GM23338 (cell line): ENCODE data around the gene NUTF2. TPM values are rescaled to one million over a fixed set of nuclear protein-coding genes. Genes with fewer than 3 reads are reported as not detected.

Source experiments
- ATAC-seq: fragments of 200-7000 bp; cut with Tn5 transposase; 3 replicates; pipeline ENCODE4 v1.9.1; 2020
- DNase-seq: peaks from one replicate; pipeline ENCODE4 v3.0.0-alpha.2; 2015; ENCODE audit warnings: low spot score
- H2AFZ ChIP-seq: fragments of 200-600 bp; sonication (generic); 2 replicates; pipeline ENCODE4 v1.8.0; 2016; ENCODE audit warnings: antibody characterized with exemption, mild to moderate bottlenecking, moderate library complexity
- H3F3A ChIP-seq: fragments of 200-600 bp; sonication (generic); replicated peaks from 2 replicates; pipeline ENCODE4 v1.8.0; 2017; ENCODE audit warnings: antibody characterized with exemption, mixed run types, low read depth
- H3K27ac ChIP-seq: fragments of 200-600 bp; sonication (generic); 2 replicates; pipeline ENCODE4 v1.6.1; 2016; ENCODE audit warnings: low read depth
- H3K27me3 ChIP-seq: fragments of 200-600 bp; sonication (generic); 2 replicates; pipeline ENCODE4 v1.8.0; 2016; ENCODE audit warnings: mild to moderate bottlenecking, mixed run types, moderate library complexity; ENCODE audit not compliant: insufficient read depth
- H3K36me3 ChIP-seq: fragments of 200-600 bp; sonication (generic); 2 replicates; pipeline ENCODE4 v1.8.0; 2016; ENCODE audit warnings: mild to moderate bottlenecking; ENCODE audit not compliant: insufficient read depth
- H3K4me1 ChIP-seq: fragments of 200-600 bp; sonication (generic); 2 replicates; pipeline ENCODE4 v1.8.0; 2016; ENCODE audit warnings: mild to moderate bottlenecking, moderate library complexity; ENCODE audit not compliant: insufficient read depth
- H3K4me2 ChIP-seq: fragments of 200-600 bp; sonication (generic); 2 replicates; pipeline ENCODE4 v1.7.1; 2017; ENCODE audit warnings: mixed run types
- H3K4me3 ChIP-seq: fragments of 200-600 bp; sonication (generic); 2 replicates; pipeline ENCODE4 v1.6.1; 2016; ENCODE audit warnings: mixed run types
- H3K79me2 ChIP-seq: fragments of 200-600 bp; sonication (generic); replicated peaks from 2 replicates; pipeline ENCODE4 v1.8.0; 2017; ENCODE audit warnings: mild to moderate bottlenecking; ENCODE audit not compliant: insufficient read depth
- H3K9me2 ChIP-seq: fragments of 200-600 bp; sonication (generic); 2 replicates; pipeline ENCODE4 v1.8.0; 2017; ENCODE audit not compliant: insufficient read depth
- H4K20me1 ChIP-seq: fragments of 200-600 bp; sonication (generic); replicated peaks from 2 replicates; pipeline ENCODE4 v1.8.0; 2017; ENCODE audit warnings: mild to moderate bottlenecking; ENCODE audit not compliant: insufficient read depth
- H3K27ac Mint-ChIP-seq: 2 replicates; pipeline ENCODE4 v1.8.0; 2020; ENCODE audit warnings: inconsistent platforms, mild to moderate bottlenecking, moderate library complexity, mixed read lengths
- H3K27me3 Mint-ChIP-seq: 3 replicates; pipeline ENCODE4 v1.8.0; 2022; ENCODE audit warnings: low read depth, mild to moderate bottlenecking, moderate library complexity, mixed read lengths, inconsistent platforms; ENCODE audit not compliant: insufficient read depth, poor library complexity
- H3K36me3 Mint-ChIP-seq: 3 replicates; pipeline ENCODE4 v1.8.0; 2021; ENCODE audit warnings: low read depth, mild to moderate bottlenecking, inconsistent platforms, moderate library complexity, mixed read lengths
- H3K4me1 Mint-ChIP-seq: 3 replicates; pipeline ENCODE4 v1.8.0; 2020; ENCODE audit warnings: mild to moderate bottlenecking, inconsistent platforms, mixed read lengths
- H3K4me3 Mint-ChIP-seq: 3 replicates; pipeline ENCODE4 v1.8.0; 2021; ENCODE audit warnings: moderate library complexity, mild to moderate bottlenecking, inconsistent platforms, mixed read lengths
- H3K9me3 Mint-ChIP-seq: 3 replicates; pipeline ENCODE4 v1.8.0; 2020; ENCODE audit warnings: moderate library complexity, mild to moderate bottlenecking, inconsistent platforms, mixed read lengths
- EZH2 ChIP-seq: fragments of 200-600 bp; sonication (generic); IDR thresholded peaks from one replicate; pipeline ENCODE4 v1.8.0; 2017; ENCODE audit warnings: antibody characterized with exemption, mild to moderate bottlenecking, low read depth; ENCODE audit not compliant: unreplicated experiment
- EZH2phosphoT487 ChIP-seq: fragments of 200-600 bp; sonication (generic); IDR thresholded peaks from one replicate; pipeline ENCODE4 v1.8.1; 2018; ENCODE audit warnings: antibody characterized with exemption; ENCODE audit not compliant: unreplicated experiment
- NANOG ChIP-seq: IDR thresholded peaks from 2 replicates; pipeline ENCODE4 v1.6.1; 2016; ENCODE audit warnings: antibody characterized with exemption, borderline replicate concordance
- STAT1 ChIP-seq: IDR thresholded peaks from one replicate; pipeline ENCODE4 v1.6.1; 2016; ENCODE audit warnings: antibody characterized with exemption; ENCODE audit not compliant: unreplicated experiment
- polyA plus RNA-seq: library from polyadenylated mRNA; unstranded; fragments of >200 nt; fragmentation: Nextera tagmentation; extraction: Ambion mirVana; gene quantifications from 2 replicates; pipeline ENCODE4 v1.2.1, GENCODE V29; 2016
- total RNA-seq: library from RNA; depleted of rRNA; stranded (reverse); fragments of >200 nt; shearing (Covaris generic); gene quantifications from 2 replicates; pipeline ENCODE4 v1.2.3, GENCODE V29; 2014
- TF ChIP-seq, protein P1 (sequence below): fragments of 250-450 bp; sonication (Bioruptor Pico); IDR thresholded peaks from 2 replicates; pipeline ENCODE4 v1.5.0; 2020; ENCODE audit warnings: mild to moderate bottlenecking, moderate library complexity
- TF ChIP-seq, protein P2 (sequence below), 2 experiments: fragments of 200-600 bp in 1 of 2; sonication (generic) in 1 of 2; conservative IDR thresholded peaks; 2 replicates each; pipeline versions ENCODE4 v1.5.1 to v1.6.1; 2016 to 2017; ENCODE audit warnings: antibody characterized with exemption in 2 of 2, low read depth in 2 of 2, mild to moderate bottlenecking in 2 of 2, moderate library complexity in 1 of 2

NUTF2 gene
- total and polyA plus RNA-seq, 2 experiments from 2014 or later, result 321 to 391 TPM

DNA sequence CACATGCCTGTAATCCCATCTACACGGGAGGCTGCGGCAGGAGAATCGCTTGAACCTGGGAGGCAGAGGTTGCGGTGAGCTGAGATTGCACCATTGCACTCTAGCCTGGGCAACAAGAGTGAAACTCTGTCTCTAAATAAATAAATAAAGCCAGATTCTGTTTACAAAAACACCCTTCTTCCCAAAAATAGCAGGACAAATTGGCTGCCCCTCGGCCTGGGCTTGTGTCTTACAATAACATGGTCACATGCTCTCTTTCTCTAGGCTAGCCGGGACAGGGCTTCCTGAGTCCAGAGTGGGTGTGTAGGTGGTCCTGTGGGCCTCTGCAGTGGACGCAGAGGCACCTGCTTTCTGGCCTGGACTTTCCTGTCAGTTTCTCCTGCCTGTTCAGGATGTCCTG lies 22.9 kb downstream of the NUTF2 start (continued):
- TF ChIP-seq EZH2, result no peak
- TF ChIP-seq, protein P1, sequence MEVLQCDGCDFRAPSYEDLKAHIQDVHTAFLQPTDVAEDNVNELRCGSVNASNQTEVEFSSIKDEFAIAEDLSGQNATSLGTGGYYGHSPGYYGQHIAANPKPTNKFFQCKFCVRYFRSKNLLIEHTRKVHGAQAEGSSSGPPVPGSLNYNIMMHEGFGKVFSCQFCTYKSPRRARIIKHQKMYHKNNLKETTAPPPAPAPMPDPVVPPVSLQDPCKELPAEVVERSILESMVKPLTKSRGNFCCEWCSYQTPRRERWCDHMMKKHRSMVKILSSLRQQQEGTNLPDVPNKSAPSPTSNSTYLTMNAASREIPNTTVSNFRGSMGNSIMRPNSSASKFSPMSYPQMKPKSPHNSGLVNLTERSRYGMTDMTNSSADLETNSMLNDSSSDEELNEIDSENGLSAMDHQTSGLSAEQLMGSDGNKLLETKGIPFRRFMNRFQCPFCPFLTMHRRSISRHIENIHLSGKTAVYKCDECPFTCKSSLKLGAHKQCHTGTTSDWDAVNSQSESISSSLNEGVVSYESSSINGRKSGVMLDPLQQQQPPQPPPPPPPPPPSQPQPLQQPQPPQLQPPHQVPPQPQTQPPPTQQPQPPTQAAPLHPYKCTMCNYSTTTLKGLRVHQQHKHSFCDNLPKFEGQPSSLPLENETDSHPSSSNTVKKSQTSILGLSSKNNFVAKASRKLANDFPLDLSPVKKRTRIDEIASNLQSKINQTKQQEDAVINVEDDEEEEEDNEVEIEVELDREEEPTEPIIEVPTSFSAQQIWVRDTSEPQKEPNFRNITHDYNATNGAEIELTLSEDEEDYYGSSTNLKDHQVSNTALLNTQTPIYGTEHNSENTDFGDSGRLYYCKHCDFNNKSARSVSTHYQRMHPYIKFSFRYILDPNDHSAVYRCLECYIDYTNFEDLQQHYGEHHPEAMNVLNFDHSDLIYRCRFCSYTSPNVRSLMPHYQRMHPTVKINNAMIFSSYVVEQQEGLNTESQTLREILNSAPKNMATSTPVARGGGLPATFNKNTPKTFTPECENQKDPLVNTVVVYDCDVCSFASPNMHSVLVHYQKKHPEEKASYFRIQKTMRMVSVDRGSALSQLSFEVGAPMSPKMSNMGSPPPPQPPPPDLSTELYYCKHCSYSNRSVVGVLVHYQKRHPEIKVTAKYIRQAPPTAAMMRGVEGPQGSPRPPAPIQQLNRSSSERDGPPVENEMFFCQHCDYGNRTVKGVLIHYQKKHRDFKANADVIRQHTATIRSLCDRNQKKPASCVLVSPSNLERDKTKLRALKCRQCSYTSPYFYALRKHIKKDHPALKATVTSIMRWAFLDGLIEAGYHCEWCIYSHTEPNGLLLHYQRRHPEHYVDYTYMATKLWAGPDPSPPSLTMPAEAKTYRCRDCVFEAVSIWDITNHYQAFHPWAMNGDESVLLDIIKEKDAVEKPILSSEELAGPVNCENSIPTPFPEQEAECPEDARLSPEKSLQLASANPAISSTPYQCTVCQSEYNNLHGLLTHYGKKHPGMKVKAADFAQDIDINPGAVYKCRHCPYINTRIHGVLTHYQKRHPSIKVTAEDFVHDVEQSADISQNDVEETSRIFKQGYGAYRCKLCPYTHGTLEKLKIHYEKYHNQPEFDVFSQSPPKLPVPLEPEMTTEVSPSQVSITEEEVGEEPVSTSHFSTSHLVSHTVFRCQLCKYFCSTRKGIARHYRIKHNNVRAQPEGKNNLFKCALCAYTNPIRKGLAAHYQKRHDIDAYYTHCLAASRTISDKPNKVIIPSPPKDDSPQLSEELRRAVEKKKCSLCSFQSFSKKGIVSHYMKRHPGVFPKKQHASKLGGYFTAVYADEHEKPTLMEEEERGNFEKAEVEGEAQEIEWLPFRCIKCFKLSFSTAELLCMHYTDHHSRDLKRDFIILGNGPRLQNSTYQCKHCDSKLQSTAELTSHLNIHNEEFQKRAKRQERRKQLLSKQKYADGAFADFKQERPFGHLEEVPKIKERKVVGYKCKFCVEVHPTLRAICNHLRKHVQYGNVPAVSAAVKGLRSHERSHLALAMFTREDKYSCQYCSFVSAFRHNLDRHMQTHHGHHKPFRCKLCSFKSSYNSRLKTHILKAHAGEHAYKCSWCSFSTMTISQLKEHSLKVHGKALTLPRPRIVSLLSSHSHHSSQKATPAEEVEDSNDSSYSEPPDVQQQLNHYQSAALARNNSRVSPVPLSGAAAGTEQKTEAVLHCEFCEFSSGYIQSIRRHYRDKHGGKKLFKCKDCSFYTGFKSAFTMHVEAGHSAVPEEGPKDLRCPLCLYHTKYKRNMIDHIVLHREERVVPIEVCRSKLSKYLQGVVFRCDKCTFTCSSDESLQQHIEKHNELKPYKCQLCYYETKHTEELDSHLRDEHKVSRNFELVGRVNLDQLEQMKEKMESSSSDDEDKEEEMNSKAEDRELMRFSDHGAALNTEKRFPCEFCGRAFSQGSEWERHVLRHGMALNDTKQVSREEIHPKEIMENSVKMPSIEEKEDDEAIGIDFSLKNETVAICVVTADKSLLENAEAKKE (CRISPR knock-in tag), result no peak

DNA sequence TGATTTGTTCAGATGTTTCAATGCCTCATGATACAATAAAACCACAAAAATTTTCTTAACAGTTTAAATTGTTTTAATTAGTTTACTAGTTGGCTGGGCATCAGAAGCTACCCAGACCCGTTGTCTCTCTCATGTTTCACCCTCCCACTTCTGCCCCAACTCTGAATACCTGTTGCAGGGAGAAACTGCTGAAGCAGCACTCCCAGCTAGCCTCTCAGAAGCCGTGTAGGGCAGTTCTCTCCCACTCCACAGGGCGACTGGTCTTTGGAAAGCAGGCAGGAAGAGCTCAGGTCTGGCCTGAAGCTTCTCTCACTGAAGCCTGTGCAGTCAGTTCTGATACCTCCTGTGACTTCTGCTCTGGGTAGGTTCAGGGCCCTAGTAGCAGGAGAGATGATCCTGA lies 24.5 kb downstream of the NUTF2 start:
- no peaks in the 10 kb centered on the region for H3K27me3 ChIP-seq
- peaks cover 28% of the 10 kb centered on the region for H3K36me3 ChIP-seq
- peaks cover 41% of the 10 kb centered on the region for H3F3A ChIP-seq
- H3K27ac ChIP-seq, result no peak overlapping the region
- H3K27me3 Mint-ChIP-seq, result peaks cover 14% of the 10 kb centered on the region
- no peak overlapping the region for H2AFZ ChIP-seq
- H3K4me1 ChIP-seq, result peaks cover 8% of the 10 kb centered on the region; the same call in 1 of the 2 replicates
- H3K9me3 Mint-ChIP-seq, result no peaks in the 10 kb centered on the region; the same call in 2 of the 3 replicates
- H4K20me1 ChIP-seq, result peaks cover 18% of the 10 kb centered on the region
- no peaks in the 10 kb centered on the region for H3K9me2 ChIP-seq
- no peak overlapping the region for H3K4me3 Mint-ChIP-seq
- H3K79me2 ChIP-seq, result peaks cover 32% of the 10 kb centered on the region
- peaks cover 50% of the 10 kb centered on the region for H3K36me3 Mint-ChIP-seq
- ATAC-seq (no peak), DNase-seq (no peak)
- peaks cover 14% of the 10 kb centered on the region for H3K4me1 Mint-ChIP-seq
- H3K4me2 ChIP-seq, result no peak overlapping the region
- H3K27ac Mint-ChIP-seq, result no peak overlapping the region
- H3K4me3 ChIP-seq, result no peak overlapping the region
- TF ChIP-seq, protein P1 (CRISPR knock-in tag), result no peak
- TF ChIP-seq, protein P2, sequence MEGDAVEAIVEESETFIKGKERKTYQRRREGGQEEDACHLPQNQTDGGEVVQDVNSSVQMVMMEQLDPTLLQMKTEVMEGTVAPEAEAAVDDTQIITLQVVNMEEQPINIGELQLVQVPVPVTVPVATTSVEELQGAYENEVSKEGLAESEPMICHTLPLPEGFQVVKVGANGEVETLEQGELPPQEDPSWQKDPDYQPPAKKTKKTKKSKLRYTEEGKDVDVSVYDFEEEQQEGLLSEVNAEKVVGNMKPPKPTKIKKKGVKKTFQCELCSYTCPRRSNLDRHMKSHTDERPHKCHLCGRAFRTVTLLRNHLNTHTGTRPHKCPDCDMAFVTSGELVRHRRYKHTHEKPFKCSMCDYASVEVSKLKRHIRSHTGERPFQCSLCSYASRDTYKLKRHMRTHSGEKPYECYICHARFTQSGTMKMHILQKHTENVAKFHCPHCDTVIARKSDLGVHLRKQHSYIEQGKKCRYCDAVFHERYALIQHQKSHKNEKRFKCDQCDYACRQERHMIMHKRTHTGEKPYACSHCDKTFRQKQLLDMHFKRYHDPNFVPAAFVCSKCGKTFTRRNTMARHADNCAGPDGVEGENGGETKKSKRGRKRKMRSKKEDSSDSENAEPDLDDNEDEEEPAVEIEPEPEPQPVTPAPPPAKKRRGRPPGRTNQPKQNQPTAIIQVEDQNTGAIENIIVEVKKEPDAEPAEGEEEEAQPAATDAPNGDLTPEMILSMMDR (conservative IDR thresholded peaks at IDR 0.05; ENCODE audit: low read depth in 2 of 2), result no peak
- TF ChIP-seq STAT1 (no peak), EZH2phosphoT487 (no peak), EZH2 (no peak), NANOG (no peak)
